GM19193 (cell line): Measurements from ENCODE around the gene AMELX.

Source experiments
- POLR2A ChIP-seq: IDR thresholded peaks from 4 replicates; pipeline ENCODE4 v1.6.1; 2011; ENCODE audit not compliant: insufficient read depth, insufficient read length; ENCODE audit errors: extremely low read depth

The AMELX gene

DNA sequence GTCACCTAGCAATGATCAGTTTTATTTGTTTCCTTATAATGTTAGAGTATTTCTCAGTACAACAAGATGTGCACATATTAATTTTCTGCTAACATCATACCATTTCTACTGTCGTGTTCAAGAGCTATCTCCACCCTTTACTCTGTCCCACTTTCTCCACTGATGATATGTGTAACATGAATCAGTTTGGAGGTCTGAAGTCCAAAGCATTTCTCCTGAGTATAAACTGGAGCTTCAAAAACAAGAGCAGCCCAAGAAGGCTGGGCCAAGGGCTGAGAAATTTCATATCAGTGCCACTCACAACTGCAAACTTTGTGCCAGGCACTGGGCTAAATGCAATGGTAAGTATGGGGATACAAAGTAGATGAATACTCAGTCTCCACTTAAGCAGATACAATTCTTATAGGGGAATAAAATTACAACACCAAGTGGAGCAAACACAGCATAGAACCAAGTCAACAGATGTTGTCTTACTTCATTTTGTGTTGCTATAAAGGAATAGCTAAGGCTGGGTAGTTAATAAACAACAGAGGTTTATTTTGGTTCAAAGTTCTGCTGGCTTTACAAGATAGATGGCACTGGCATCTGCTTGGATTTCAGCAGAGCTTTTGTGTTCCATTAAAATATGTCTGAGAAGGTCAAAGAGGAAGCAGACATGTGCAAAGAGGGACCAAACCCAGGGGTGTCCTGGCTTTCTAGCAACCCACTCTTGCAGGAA, 44.2 kb downstream of the AMELX start:
- TF ChIP-seq POLR2A = no peak

DNA sequence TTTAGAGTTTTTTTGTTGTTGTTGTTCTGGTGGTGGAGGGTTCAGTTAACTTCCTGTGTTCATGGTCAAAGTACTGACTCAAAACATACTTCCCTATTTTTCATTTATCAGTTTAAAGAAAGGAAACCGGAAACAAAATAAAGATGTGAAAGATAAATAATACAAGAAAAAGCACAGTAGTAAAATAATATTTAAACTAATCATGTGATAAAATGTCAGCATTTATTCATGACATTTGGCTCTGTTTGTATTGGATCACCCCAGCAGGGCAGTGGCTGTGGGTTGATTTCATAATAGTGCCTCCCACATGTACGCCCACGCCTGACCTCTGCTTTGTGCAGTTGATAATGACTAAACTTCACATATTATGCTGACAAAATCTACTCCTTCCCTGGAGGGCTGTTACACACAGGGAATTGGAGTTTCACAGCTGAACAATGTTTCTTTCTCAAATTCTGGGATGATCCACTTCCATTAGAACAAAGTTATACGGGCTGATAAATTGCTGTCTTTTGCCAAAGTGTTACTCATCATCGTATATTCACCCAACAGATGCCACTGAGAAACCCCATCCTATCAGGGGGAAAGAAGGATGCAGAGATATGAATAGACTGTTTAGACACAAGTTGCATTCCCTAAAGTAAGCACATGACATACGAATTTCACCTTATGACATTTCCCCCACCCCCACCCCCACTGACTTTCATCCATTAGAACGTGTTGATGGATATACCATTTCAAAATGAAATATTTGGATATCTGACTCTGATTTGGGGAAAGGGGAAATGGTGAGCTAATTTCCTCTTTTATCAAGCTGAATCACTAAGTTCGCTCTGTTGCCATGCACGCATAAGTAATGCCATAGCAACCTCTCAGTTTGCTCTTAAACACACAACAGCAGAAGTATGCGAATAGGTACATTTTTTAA, 48.3 kb downstream of the AMELX start:
- TF ChIP-seq POLR2A = no peak

DNA sequence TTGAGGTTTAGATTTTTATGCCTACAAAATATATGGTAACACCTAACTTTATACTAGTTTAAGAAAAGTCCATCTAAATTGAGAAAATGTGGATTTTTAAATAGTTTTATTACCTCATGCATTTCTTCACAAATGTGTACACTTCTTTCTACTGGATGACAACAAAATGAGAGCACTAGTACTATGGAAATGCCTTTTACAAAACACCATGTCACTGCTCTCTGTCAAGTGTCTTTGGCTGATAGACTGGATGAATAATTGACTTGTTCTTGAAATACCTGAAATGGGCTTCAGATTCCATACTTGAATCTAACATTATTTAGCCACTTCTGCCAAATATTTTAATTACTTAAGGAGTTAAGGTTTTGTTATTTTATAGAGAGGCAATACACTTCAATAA, 49.5 kb downstream of the AMELX start:
- TF ChIP-seq POLR2A = no peak

DNA sequence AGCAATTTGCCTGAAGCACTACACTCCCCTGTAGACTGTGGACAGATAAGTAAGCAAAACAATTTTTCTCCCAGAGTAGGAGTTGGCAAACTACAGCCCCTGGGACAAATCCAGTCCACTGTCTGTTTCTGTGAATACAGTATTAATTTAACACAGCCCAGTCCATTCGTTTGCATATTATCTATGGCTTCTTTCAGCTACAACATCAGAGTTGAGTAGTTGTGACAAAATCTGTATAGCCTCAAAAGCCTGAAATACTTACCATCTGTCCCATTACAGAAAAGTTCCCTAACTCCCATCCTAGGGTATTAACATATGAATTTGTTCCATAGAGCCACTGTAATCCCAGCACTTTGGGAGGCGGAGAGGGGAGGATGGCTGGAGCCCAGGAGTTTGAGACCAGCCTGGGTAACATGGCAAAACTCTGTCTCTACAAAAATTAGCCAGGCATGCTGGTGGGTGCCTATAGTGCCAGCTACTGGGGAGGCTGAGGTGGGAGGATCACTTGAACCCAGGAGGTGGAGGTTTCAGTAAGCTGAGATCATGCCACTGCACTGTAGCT, 53.0 kb downstream of the AMELX start:
- TF ChIP-seq POLR2A = no peak

DNA sequence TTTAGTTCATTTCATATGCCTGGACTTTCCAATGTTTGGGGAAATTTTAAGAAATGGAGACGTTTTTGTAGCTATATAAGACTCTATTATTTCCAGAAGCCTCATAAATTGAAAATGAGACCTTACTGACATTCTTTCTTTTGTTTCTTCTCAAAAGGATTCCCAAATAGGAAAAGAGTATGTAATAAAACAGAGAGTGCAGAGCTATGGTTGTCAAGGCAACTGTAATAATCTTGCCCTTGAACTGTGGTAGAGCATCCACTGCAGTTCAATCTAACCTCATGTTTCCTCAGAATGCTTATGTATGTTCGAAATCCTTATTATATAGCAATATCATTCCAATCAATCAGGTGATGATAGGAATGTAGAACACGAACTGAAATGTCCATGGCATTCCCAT, 54.1 kb downstream of the AMELX start:
- TF ChIP-seq POLR2A = no peak

DNA sequence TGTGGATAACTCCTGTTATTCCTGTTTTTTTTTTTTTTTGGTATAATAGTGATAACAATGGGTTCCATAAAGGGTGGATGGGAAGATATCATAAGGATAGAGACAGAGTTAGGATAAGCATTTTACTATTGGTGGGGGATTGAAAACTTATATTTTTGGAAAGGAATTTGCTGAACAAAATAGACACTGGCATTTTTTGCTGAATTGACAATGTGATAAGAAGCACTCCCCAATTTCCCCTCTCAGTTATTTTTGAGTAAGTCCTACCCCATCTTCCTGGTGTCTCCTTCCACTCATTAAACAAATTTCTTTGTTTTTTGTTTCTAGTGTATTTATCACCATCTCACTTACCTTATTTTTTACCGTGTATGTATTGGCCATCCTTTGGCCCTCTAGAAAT, 55.8 kb downstream of the AMELX start:
- TF ChIP-seq POLR2A = no peak

DNA sequence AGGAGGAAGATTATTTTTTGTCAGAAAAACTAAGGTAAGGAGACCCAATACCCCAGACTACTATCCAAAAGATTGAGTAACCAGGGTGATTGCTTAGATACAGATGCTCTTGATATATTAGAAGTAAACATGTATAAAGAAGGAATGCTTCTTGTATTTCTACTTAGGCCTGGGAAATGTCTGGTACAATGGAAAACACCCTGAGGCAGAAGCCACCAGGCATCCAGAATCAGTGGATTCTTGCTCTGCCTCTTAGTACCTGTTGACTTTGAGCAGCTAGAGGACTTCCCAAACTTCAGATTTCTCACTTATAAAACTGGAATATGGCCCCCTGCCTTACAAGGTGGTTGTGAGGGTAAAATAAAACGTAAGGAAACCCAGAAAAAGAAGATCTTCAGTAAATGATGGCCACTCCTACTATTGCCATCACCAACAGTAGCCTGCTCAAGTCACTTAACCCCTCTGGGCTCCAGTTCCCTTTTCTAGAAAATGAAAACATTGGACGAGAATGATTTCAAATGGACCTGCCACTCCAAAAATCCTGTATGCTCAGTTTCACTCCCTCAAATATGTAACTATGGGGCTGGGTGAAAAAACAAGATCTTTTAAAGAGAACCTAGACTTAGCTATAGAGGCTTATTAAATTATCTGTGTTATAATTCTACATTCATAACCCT, 56.6 kb downstream of the AMELX start:
- no peak for TF ChIP-seq POLR2A
